Measurements from ENCODE around the gene HIF1AN.

DNA sequence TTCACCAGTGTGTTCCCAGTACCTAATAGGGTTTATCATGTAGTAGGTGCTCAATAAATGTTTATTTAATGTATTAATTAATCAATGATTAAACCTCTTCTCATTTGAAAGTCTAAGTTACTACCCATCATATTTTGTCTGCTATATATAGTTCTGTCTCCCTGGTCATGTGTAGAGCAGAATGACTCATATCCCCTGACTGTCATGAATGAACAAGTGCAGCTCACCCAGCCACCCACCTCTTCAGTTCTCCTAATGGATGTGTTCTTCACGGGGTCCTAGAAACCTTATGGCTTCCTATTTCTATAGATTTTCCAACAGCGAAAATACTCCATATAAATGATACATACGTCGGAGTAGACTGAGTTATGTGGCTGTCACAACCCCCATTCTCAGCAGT, 64.5 kb downstream of the HIF1AN start:
- TF ChIP-seq, protein P1, sequence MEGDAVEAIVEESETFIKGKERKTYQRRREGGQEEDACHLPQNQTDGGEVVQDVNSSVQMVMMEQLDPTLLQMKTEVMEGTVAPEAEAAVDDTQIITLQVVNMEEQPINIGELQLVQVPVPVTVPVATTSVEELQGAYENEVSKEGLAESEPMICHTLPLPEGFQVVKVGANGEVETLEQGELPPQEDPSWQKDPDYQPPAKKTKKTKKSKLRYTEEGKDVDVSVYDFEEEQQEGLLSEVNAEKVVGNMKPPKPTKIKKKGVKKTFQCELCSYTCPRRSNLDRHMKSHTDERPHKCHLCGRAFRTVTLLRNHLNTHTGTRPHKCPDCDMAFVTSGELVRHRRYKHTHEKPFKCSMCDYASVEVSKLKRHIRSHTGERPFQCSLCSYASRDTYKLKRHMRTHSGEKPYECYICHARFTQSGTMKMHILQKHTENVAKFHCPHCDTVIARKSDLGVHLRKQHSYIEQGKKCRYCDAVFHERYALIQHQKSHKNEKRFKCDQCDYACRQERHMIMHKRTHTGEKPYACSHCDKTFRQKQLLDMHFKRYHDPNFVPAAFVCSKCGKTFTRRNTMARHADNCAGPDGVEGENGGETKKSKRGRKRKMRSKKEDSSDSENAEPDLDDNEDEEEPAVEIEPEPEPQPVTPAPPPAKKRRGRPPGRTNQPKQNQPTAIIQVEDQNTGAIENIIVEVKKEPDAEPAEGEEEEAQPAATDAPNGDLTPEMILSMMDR (IDR thresholded peaks at IDR 0.05; ENCODE audit: insufficient read depth, low read length, poor library complexity, severe bottlenecking) = no peak
- TF ChIP-seq EZH2phosphoT487 (conservative IDR thresholded peaks at IDR 0.05; ENCODE audit: low read length) = no peak

Data from SU-DHL-6 (cell line).